Neural crest cell (in vitro differentiated cells): ENCODE measurements around the gene NAA38. TPM values are rescaled to one million over a fixed set of nuclear protein-coding genes. Genes with fewer than 3 reads are reported as not detected.

Experiments used
- DNase-seq: peaks from one replicate; pipeline ENCODE4 v3.0.0; 2021; ENCODE audit warnings: low read depth, mixed read lengths, low spot score
- H3K27ac Mint-ChIP-seq: one replicate; pipeline ENCODE4 v1.8.0; 2021; ENCODE audit warnings: mild to moderate bottlenecking, mixed read lengths; ENCODE audit not compliant: unreplicated experiment
- H3K27me3 Mint-ChIP-seq: 2 replicates; pipeline ENCODE4 v1.8.0; 2021; ENCODE audit warnings: low read depth, mild to moderate bottlenecking, mixed read lengths
- H3K36me3 Mint-ChIP-seq: 2 replicates; pipeline ENCODE4 v1.8.0; 2021; ENCODE audit warnings: low read depth, mild to moderate bottlenecking, mixed read lengths
- H3K4me1 Mint-ChIP-seq: 2 replicates; pipeline ENCODE4 v1.8.0; 2021; ENCODE audit warnings: mixed read lengths
- H3K4me3 Mint-ChIP-seq: one replicate; pipeline ENCODE4 v1.8.0; 2021; ENCODE audit warnings: mild to moderate bottlenecking, mixed read lengths
- H3K9me3 Mint-ChIP-seq: 2 replicates; pipeline ENCODE4 v1.8.0; 2021; ENCODE audit warnings: mixed read lengths
- total RNA-seq: library from RNA; stranded (reverse); gene quantifications from 2 replicates; pipeline ENCODE4 v1.2.1, GENCODE V29; 2021
- TF ChIP-seq, protein P1 (sequence below): fragments of 200-600 bp; sonication (generic); conservative IDR thresholded peaks from 2 replicates; pipeline ENCODE4 v1.5.0; 2021; ENCODE audit warnings: antibody characterized with exemption, mild to moderate bottlenecking

The NAA38 gene
- total RNA-seq, 1 donor from 2014 or later = 83.4 TPM

DNA sequence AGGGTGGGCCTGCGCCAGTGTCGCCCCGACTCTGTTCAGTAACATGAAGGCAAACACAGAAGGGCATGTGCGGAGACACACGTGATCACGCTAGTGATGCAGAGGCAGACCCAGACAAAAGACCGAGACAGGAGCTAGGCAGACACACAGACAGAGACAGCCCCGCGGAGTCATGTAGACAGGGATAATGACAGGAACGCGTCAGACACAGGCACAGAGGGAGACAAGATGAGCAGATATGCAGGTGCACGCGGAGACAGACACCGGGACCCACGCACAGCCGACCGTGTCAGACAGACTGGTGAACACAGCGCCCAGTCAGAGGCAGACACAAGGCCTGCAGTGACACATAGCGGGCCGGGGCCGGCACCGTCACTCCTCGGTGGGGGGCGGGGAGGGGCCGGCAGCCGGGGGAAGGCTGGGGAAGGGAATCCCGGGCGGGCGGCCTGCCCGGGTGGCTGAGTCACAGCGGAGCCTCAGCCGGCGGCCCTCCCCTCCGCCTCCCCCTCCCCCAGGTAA, 15.9 kb downstream of the NAA38 start:
- TF ChIP-seq, protein P1, sequence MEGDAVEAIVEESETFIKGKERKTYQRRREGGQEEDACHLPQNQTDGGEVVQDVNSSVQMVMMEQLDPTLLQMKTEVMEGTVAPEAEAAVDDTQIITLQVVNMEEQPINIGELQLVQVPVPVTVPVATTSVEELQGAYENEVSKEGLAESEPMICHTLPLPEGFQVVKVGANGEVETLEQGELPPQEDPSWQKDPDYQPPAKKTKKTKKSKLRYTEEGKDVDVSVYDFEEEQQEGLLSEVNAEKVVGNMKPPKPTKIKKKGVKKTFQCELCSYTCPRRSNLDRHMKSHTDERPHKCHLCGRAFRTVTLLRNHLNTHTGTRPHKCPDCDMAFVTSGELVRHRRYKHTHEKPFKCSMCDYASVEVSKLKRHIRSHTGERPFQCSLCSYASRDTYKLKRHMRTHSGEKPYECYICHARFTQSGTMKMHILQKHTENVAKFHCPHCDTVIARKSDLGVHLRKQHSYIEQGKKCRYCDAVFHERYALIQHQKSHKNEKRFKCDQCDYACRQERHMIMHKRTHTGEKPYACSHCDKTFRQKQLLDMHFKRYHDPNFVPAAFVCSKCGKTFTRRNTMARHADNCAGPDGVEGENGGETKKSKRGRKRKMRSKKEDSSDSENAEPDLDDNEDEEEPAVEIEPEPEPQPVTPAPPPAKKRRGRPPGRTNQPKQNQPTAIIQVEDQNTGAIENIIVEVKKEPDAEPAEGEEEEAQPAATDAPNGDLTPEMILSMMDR = peak; percentile 19
- Mint-ChIP-seq H3K27me3 (peaks cover 15% of the 10 kb centered on the region), H3K4me1 (peaks cover 70% of the 10 kb centered on the region), H3K4me3 (peak overlapping the region; percentile 97), H3K9me3 (no peaks in the 10 kb centered on the region), H3K36me3 (peaks cover 3% of the 10 kb centered on the region), H3K27ac (peak overlapping the region; percentile 96)
- DNase-seq = no peak

DNA sequence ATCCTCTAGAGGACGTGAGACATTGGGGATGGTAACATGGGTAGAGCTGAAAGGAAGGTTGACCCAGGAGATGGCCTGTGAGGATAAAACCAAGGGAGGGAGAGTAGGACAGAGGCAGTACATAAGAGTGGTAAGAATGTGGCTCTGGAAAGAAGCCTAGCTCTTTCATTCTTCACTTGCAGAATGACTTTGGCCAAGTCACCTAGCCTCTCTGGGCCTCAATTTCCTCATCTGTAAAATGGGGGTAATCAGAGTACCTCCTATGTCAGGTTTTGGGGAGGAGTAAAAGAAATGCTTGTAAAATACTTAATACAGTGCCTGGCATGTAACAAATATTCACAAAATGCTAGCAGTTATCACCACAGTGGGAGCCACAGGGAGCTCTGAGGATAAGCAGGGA, 16.5 kb downstream of the NAA38 start:
- Mint-ChIP-seq H3K27me3 (peaks cover 15% of the 10 kb centered on the region), H3K9me3 (no peaks in the 10 kb centered on the region), H3K4me3 (peak overlapping the region; percentile 93), H3K36me3 (peaks cover 3% of the 10 kb centered on the region), H3K4me1 (peaks cover 74% of the 10 kb centered on the region), H3K27ac (peak overlapping the region; percentile 96)
- DNase-seq = no peak
- TF ChIP-seq, protein P1 = no peak

DNA sequence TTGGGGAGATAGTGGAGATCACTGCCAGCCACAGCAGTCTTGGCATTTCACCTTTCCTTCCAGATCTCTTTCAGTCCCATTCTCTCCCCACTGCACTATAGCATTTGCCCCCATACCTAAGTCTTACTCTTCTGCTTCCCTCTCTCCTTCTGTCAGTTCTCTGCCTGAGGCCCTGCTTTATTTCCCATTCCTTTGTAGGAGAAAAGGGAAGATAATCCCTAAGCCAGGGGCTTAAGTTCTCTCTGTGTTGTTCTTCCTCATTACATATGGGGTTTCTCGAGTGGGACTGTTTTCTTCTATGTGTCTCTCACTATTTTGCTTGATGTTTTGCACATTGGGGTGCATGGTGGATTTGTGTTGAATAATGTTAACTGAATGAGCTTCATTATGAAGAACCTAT, 16.9 kb downstream of the NAA38 start:
- Mint-ChIP-seq H3K27ac (no peak overlapping the region), H3K36me3 (peaks cover 3% of the 10 kb centered on the region), H3K9me3 (no peaks in the 10 kb centered on the region), H3K4me3 (peak overlapping the region; percentile 93), H3K27me3 (peaks cover 15% of the 10 kb centered on the region), H3K4me1 (peaks cover 74% of the 10 kb centered on the region)
- TF ChIP-seq, protein P1 = no peak
- no peak for DNase-seq

DNA sequence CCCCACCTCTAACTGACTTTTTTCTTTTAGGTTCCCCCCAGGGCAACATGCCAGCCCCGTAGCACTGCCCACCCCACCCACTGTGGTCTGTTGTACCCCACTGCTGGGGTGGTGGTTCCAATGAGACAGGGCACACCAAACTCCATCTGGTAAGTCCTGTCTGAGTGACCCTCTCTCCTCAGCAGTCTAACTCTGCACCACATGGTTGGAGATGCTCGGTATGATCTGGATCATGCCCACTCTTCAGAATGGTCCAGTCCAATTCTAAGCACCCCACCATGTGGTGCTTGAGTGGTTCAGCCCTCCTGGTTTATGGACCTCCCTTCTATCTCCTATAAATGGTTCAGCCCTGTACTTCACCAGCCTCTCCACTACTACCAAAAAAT, 17.5 kb downstream of the NAA38 start:
- Mint-ChIP-seq H3K27me3 (peaks cover 18% of the 10 kb centered on the region), H3K27ac (no peak overlapping the region), H3K4me1 (peaks cover 80% of the 10 kb centered on the region), H3K9me3 (no peaks in the 10 kb centered on the region), H3K4me3 (peak overlapping the region; percentile 93), H3K36me3 (peaks cover 3% of the 10 kb centered on the region)
- TF ChIP-seq, protein P1 = no peak
- DNase-seq = no peak

DNA sequence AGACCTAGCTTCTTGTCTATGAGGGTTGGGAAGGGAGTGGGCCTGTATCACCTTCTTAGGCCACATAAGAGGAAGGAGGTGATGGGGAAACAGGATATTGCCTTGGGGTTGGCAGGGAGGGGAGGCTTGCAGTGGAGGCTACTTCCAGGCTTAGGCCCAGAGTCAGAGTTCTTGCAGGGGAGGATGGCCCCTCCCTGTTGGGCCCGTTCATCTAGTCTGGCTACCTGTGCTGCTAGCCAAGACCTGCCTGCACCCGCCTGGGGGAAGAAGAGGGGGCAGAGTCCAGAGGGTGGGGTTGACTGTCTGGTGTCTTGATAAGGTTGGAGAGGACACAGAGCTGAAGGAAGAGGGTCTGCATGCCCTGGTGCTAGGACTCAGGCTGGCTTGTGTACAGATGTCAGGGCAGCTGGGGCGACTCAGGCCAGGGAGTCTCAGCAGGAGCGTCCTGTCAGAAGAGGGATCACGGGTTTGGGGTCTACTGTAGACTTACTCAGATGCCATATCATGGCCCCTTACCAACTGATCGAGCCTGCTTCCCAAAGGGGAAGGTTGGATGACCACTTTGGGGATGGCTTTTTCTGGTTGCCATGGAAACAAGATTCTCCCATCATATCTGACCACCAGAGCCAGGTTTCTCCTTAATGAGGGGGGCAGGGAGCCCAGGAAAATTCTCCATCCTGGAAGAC, 18.0 kb downstream of the NAA38 start:
- TF ChIP-seq, protein P1 = no peak
- DNase-seq = no peak
- no peaks in the 10 kb centered on the region for H3K9me3 Mint-ChIP-seq

More for the DNA sequence above, 18.0 kb downstream of the NAA38 start:
- Mint-ChIP-seq H3K27me3 (peaks cover 17% of the 10 kb centered on the region), H3K27ac (peak overlapping the region; percentile 89), H3K4me1 (peaks cover 82% of the 10 kb centered on the region), H3K4me3 (peak overlapping the region; percentile 93), H3K36me3 (peaks cover 3% of the 10 kb centered on the region)
